EH (cell line): ENCODE data around the gene CCDC149.

Experiments
- DNase-seq: peaks from one replicate; pipeline ENCODE4 v3.0.0-alpha.2; 2015; ENCODE audit warnings: low read depth

CCDC149 gene

DNA sequence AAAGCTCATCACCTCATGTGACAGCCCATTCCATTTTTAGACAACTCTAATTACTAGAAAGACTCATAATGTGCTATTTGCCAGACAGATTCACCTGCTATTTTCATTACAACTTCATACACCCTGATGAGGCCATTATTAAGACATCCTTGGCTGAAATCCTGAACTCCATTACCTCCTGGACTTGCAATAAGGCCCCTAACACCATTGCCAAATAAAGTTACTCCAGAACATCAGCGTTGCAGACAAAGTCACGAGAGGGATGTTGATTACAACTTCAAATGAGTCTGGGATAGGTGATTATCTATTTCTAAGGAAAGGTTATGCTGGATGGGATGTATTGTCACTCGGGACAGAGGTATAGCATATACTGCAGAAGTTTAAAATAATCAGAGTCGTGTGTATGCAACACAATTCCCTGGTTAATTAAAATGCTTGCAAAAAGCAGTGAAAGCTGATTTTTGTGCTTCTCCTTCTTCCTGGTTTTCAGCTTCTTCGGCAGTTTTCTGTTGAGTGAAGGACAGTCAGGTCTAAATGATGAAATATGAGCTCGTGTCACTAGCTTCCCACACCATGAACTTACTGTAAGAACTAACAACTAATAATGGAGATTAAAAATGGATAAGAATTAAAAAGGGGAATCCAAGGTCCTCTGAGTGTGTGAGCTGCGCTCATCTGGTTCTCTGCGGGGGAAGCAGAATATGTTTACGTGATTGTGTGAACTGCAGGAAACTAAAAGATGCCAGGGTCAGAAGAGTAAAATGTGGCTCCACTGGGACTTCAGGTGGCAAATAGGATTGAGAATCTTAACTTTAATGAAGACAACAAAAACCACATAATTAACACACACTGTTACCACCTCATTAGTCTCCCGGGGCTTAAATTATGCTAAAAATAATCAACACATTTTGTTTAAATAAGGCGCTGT lies 135.0 kb downstream of the CCDC149 start:
- DNase-seq, result no peak

DNA sequence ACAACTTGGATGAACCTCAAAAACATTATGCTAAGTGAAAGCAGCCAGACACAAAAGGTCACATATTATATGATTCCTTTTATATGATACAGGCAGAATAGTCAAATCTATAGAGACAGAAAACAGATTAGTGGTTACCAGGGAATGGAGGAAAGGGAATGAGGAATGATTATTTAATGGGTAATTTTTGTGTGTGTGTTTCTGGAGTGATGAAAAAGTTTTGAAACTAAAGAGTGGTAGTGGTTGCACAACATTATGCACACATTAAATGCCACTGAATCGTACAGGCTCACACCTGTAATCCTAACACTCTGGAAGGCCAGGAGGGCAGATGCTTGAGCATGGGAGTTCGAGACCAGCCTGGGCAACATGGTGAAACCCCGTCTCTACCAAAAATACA lies 137.1 kb downstream of the CCDC149 start:
- peak; percentile 32 for DNase-seq

DNA sequence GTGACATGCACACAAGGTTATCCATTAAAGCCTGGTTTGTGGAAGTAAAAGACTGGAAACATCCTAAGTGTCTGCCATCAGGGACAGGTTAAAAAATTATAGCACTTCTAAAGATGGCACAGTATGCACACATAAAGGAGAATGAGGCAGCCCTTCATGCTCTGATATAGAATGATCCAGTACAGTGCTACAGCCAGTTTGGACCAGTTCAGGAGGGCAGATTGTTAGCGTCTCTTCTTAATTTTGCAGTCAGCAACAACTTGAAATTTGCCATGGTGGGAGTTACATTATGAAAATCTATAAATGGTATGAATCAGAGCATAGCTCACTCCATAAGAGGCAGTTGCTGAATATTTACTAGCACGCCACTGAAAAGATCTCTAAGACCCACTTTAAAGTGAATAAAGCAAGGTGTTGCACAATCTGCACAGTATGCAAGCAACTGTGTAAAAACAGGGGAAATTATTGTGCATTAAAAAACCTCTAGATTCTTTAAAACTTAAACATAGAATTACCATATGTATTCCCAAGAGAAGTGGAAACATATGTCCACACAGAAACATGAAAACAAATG lies 137.7 kb downstream of the CCDC149 start:
- peak; percentile 72 for DNase-seq

DNA sequence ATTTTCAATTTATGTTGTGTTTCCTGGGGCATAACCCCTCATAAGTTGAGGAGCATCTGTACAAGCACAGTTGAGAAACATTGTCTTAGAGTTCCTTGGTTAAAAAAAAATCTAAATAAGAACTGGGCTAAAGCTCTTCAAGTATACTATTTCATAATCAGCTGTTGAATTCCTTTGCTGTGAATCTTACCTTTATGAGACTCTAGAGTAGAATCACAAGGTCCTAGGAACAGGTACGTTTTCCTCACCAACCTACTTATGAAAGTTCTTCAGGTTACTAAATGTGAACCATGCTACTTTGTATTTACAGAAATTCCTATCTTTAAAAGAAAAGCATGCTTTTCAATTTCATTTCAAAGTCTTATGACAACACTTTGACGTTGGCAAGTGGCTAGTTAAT lies 138.4 kb downstream of the CCDC149 start:
- peak; percentile 29 for DNase-seq

DNA sequence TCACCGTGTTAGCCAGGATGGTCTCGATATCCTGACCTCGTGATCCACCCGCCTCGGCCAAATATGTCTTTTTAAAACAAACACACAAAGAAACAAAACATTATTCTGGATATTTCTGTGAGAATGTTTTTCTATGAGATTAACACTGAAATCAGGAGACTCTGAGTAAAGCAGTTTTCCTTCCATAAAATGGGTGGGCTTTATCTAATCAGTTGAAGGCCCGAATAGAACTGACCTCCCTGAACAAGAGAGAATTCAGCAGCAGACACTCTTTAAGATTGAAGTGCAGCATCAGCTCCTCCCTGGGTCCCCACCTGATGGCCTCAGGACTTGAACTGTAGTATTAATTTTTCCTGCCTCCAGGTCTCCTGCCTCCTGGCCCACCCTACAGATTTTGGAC lies 139.9 kb downstream of the CCDC149 start:
- DNase-seq, result no peak

DNA sequence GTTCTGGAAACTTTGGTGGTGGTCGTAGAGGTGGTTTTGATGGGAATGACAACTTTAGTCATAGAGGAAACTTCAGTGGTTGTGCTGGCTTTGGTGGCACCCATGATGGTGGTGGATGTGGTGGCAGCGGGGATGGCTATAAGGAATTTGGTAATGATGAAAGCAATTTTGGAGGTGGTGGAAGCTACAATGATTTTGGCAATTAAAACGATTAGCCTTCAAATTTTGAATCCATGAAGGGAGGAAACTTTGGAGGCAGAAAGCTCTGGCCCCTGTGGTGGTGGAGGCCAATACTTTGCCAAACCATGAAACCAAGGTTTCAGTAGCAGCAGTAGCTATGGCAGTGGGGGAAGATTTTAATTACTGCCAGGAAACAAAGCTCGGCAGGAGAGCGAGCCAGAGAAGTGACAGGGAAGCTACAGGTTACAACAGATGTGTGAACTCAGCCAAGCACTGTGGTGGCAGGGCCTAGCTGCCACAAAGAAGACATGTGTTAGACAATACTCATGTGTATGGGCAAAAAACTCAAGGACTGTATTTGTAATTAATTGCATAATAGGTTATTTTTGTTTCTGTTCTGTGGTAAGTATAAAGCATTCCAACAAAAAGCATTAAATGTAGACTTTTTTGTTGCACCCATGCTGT lies 140.7 kb downstream of the CCDC149 start:
- no peak for DNase-seq

DNA sequence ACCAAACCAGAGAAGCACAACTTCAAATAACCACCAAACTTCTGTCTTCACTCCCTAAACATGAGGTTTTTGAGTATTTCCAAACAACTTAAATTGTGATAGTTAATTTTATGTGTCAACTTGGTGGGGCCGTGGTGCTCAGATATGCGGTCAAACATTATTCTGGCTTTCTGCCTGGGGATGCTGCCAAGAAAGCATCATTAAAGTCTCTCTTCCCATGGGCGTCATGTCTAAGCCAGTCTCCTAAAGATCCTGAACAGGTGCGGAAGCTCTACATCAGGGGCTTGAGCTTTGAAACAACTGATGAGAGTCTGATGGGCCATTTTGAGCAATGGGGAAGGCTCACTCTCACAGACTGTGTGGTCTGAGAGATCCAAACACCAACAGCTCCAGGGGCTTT lies 141.6 kb downstream of the CCDC149 start:
- DNase-seq, result peak; percentile 55

DNA sequence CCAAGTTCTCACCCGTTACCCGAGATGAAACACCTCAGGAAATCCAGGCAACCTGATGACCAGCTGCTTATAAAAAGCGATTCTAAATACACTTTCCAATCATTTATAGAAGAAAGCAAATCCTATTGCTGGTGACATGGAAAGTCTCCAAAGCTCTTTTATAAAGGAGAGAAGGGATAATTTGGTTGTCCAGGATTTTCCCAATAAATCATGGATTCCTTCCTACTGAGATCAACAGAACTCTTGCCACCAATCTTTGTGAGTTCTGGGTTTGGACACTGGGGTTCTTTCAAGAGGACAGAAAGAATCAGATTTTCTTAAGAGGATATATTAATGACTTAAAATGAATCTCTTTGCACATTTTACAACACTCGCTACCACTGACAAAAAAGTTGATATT lies 142.2 kb downstream of the CCDC149 start:
- DNase-seq, result peak; percentile 28

DNA sequence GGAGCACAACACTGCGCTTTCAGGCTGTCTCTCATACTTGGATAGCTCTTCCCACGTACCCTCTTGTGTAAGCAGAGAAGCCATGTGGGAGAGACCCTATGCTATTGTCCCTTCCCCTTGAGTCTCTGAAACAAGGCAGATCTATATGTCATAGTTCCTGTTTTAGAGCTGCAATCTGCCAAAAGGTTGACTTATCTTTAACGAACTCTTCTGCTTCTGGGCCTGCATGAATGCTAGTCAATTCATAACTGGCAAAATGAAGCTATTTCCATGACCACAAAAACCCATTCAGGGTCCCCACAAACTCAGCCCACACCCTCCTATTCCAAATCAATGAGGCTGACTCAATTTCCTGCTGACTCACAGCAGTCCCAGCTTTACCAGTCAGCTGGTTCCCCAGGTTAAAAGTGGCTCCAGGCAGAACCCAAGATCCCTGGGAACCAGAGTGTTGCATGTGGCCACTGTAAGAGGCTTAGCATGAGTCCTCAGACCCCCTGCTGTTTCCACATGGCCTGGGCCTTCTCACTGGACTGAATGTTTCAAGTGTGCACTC lies 142.7 kb downstream of the CCDC149 start:
- DNase-seq, result peak; percentile 95

DNA sequence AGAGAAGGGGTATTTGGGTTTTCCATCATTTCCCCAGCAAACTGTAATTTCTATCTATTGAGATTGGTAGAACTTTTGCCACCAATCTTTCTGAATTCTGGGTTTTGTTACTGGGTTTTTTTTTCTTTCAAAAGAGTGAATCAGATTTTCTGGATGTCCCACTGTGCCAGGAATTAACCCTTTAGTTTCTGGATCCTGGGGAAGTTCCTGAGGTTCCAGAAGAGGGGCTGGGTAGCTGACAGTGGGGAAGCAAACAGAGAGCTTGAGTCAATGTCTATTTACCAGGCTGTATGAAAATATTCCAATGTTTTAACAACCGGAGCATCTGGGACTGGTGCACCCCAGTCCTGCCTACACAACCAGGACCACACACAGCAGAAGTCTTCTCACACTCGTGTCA lies 143.3 kb downstream of the CCDC149 start:
- no peak for DNase-seq

DNA sequence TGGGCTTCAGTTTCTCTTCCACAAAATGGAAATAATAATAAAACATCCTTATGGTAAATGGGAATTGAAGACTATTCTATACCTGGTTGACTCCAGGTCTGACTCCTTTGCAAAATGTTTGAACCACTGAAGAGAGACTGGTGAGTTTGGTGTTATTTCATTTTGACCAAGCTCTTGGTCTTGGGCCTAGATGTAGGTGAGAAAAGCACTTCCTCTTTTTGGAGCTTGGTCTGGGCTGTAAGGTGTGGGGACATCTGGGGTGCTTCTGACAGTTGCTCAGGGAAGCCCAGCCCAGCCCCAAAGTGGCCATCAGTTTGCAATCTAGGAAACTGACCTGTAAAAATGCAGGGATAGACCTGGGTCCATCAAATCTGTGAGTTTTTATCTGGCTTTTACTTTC lies 144.2 kb downstream of the CCDC149 start:
- DNase-seq, result no peak

DNA sequence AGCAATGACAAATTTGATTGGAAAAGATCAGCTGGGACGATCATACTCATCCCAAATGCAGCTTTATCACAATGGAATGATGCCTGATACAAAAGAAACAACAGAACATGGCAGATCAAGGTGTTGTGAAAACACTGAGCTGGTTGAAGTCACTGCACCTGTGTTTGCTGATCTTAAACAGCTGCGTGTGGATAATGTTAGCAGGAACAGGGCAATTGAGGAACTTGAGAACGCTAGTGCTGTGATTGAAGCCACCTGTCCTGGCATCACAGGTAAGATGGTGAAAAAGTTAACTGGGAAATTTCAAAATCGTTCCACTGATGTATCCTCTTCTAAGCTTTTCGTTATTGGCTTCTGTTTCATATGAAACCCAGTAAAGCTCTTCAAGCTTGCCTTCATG lies 144.8 kb downstream of the CCDC149 start:
- DNase-seq, result no peak

DNA sequence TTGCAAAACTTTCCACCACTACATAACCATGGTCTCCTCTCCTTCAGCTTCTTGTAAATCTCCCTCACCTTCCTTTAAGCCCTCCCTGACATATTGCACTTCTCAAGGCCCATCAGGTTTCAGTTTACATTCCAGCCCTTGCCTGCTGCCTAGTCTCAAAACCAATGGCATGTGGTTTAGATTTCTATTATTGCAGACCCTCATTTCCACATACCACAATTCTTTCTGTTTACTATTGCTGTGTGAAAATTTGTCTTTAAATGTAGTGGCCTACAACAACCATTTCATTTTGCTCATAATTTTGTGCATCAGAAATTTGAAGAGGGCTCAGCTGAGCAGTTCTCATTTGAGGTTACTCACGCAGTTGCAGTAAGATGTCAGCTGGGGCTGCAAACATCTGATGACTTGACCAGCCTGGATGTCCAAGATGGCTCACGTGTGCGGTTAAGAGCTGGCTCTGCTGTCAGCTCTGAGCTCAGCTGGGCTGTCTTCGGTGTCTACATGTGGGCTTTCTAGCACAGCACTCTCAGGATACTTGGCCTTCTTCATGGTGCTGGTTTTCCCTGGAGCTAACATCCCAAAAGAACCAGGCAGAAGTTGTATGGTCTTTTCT lies 147.4 kb downstream of the CCDC149 start:
- peak; percentile 74 for DNase-seq

DNA sequence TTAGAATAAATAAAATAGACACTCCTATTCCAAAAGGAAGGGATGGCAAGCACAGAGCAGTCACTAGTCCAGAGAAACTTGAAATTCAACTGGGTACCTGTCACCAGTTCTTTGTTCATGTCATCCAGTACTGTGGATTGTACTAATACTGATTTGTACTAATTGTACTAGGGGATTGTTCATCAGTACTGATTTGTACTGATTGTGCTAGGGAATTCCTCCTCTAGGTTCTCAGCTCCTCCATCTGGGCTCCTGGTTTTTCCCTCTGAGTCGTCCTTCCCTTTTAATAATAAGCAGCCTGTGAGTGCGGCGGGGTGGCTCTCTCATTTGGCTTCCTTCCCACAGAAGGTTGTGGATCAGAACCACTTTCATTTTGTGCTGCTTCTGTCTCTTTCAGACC lies 148.5 kb downstream of the CCDC149 start:
- peak; percentile 28 for DNase-seq

DNA sequence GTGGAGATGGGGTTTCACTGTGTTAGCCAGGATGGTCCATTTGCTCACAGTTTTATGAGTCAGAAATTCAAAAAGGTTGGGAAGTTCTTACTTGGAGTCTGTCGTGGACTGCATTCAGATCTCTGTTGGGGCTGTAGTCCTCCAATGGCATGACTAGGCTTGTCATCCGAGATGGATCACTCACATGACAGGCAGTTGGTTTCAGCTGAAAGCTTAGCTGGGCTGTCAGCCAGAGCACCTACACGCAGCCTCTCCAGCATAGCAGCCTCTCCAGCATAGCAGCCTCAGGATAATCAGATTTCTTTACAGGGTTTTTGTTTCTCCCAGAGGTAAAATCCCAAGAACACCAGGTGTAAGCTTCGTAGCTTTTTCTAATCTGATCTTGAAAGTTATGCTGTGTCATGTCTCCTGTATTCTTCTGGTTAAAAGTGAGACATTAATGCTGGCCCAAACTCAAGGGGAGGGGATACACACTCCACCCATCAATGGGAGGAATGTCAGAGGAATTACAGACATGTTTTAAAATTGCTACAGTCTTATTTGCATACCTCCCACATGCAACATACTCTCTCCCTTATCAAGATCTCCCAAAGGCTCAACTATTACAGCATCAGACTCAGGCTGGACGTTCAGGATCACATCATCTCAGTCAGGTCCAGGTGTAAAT lies 149.1 kb downstream of the CCDC149 start:
- peak; percentile 82 for DNase-seq
